Measurements from ENCODE around the gene EML3. TPM values are rescaled to one million over a fixed set of nuclear protein-coding genes. Genes with fewer than 3 reads are reported as not detected.

The EML3 gene
- total RNA-seq, 1 experiment from 2014 or later: 51.1 TPM

DNA sequence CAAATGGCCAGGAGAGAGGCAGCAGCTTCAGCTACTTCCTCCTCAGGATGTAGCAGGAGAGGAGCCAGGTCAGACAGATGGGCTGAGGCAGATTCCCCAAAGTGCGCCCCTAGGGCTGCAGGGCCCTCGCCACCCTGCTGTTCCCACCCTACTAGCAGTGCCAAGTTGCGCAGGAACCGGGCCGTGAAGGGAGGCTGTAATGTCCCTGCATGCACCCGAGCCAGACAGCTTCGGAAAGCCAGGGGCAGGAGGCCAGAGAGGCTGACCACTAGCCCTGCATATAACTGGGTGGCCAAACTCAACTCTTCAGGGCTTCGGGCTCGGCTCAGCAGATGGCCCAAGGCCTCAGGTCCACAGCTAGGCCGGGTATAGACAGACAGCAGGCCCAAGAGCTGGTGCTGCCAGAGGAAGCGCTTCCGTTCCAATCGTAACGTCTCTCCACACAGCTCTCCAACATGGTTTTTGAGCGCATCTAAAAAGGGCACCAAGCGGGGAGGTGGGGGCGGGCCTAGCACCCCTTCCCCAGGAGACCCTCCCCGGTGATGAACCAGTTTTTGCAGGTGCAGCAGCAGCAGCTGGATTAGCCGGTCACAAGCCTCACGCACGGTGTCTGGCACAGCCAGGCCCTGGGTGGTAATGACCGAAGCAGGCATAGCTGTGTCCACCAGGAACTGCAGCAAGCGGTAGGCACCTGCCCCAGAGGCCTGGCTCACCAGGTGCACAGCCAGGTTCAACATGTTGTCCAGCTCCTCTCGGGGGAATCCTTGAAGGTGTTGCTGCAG is 35.8 kb upstream of the EML3 start (continued):
- TF ChIP-seq, protein P1, sequence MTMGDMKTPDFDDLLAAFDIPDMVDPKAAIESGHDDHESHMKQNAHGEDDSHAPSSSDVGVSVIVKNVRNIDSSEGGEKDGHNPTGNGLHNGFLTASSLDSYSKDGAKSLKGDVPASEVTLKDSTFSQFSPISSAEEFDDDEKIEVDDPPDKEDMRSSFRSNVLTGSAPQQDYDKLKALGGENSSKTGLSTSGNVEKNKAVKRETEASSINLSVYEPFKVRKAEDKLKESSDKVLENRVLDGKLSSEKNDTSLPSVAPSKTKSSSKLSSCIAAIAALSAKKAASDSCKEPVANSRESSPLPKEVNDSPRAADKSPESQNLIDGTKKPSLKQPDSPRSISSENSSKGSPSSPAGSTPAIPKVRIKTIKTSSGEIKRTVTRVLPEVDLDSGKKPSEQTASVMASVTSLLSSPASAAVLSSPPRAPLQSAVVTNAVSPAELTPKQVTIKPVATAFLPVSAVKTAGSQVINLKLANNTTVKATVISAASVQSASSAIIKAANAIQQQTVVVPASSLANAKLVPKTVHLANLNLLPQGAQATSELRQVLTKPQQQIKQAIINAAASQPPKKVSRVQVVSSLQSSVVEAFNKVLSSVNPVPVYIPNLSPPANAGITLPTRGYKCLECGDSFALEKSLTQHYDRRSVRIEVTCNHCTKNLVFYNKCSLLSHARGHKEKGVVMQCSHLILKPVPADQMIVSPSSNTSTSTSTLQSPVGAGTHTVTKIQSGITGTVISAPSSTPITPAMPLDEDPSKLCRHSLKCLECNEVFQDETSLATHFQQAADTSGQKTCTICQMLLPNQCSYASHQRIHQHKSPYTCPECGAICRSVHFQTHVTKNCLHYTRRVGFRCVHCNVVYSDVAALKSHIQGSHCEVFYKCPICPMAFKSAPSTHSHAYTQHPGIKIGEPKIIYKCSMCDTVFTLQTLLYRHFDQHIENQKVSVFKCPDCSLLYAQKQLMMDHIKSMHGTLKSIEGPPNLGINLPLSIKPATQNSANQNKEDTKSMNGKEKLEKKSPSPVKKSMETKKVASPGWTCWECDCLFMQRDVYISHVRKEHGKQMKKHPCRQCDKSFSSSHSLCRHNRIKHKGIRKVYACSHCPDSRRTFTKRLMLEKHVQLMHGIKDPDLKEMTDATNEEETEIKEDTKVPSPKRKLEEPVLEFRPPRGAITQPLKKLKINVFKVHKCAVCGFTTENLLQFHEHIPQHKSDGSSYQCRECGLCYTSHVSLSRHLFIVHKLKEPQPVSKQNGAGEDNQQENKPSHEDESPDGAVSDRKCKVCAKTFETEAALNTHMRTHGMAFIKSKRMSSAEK (CRISPR knock-in tag; IDR thresholded peaks at IDR 0.05; ENCODE audit: borderline replicate concordance): no peak
- TF ChIP-seq, protein P2, sequence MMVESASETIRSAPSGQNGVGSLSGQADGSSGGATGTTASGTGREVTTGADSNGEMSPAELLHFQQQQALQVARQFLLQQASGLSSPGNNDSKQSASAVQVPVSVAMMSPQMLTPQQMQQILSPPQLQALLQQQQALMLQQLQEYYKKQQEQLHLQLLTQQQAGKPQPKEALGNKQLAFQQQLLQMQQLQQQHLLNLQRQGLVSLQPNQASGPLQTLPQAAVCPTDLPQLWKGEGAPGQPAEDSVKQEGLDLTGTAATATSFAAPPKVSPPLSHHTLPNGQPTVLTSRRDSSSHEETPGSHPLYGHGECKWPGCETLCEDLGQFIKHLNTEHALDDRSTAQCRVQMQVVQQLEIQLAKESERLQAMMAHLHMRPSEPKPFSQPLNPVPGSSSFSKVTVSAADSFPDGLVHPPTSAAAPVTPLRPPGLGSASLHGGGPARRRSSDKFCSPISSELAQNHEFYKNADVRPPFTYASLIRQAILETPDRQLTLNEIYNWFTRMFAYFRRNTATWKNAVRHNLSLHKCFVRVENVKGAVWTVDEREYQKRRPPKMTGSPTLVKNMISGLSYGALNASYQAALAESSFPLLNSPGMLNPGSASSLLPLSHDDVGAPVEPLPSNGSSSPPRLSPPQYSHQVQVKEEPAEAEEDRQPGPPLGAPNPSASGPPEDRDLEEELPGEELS (CRISPR knock-in tag; IDR thresholded peaks at IDR 0.05): no peak
- TF ChIP-seq ZNF671 (CRISPR knock-in tag; IDR thresholded peaks at IDR 0.05): no peak
- no peak for TF ChIP-seq ERG (CRISPR knock-in tag; IDR thresholded peaks at IDR 0.05)
- no peak for TF ChIP-seq ZNF396 (CRISPR knock-in tag; IDR thresholded peaks at IDR 0.05; ENCODE audit: borderline replicate concordance)
- no peak for TF ChIP-seq MAX (CRISPR knock-in tag; IDR thresholded peaks at IDR 0.05)
- TF ChIP-seq CREB1 (CRISPR knock-in tag; IDR thresholded peaks at IDR 0.05): no peak
- no peak for TF ChIP-seq FOXK1 (CRISPR knock-in tag; IDR thresholded peaks at IDR 0.05)

DNA sequence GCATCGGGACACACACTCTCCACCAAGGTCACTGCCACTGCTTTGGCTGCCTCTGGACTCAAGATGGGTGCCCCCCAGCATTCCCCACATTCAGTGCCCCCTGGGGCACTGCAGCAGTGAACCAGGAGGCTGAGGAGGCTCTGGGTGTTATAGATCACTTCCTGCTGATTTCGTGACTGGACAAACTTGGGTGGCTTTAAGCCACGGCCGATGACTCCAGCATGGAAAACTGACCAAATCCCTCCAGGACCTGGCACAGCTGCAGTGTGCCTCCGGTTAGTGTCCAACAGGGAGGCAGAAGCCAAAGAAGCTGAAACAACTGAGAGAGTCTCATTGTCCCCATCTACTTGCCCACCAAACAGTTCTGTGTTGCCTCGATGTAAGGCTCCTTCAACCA is 35.0 kb upstream of the EML3 start:
- H3K4me1 Mint-ChIP-seq: peaks cover 14% of the 10 kb centered on the region
- H3K4me3 Mint-ChIP-seq: no peak overlapping the region
- no peaks in the 10 kb centered on the region for H3K27me3 Mint-ChIP-seq (ENCODE audit: low read depth)
- ChIA-PET CTCF (interaction anchor here (0.8 to 1.1 kb wide), 2 partner anchors 17 kb away, joined by 3 to 4 read pairs; partner anchors contain the start of genes C11orf98 and CSKMT), POLR2A (interaction anchor here (0.5 to 6.3 kb wide), 5 partner anchors 18 to 209 kb away, joined by 4 to 42 read pairs (median 9); partner anchors contain the start of genes C11orf98, CSKMT, LBHD1 and STX5)
- no peak overlapping the region; the same call in 1 of the 2 replicates for H3K27ac Mint-ChIP-seq
- peaks cover 34% of the 10 kb centered on the region for H3K36me3 Mint-ChIP-seq
- no peak for DNase-seq (ENCODE audit: low spot score)
- H3K9me3 Mint-ChIP-seq: no peaks in the 10 kb centered on the region
- ATAC-seq: no peak
- TF ChIP-seq NFYB (CRISPR knock-in tag; conservative IDR thresholded peaks at IDR 0.05; ENCODE audit: low read depth): no peak
- TF ChIP-seq SOX15 (CRISPR knock-in tag; IDR thresholded peaks at IDR 0.05): no peak
- TF ChIP-seq, protein P3, sequence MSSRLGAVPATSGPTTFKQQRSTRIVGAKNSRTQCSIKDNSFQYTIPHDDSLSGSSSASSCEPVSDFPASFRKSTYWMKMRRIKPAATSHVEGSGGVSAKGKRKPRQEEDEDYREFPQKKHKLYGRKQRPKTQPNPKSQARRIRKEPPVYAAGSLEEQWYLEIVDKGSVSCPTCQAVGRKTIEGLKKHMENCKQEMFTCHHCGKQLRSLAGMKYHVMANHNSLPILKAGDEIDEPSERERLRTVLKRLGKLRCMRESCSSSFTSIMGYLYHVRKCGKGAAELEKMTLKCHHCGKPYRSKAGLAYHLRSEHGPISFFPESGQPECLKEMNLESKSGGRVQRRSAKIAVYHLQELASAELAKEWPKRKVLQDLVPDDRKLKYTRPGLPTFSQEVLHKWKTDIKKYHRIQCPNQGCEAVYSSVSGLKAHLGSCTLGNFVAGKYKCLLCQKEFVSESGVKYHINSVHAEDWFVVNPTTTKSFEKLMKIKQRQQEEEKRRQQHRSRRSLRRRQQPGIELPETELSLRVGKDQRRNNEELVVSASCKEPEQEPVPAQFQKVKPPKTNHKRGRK (CRISPR knock-in tag; IDR thresholded peaks at IDR 0.05; ENCODE audit: borderline replicate concordance): no peak
- TF ChIP-seq, protein P4, sequence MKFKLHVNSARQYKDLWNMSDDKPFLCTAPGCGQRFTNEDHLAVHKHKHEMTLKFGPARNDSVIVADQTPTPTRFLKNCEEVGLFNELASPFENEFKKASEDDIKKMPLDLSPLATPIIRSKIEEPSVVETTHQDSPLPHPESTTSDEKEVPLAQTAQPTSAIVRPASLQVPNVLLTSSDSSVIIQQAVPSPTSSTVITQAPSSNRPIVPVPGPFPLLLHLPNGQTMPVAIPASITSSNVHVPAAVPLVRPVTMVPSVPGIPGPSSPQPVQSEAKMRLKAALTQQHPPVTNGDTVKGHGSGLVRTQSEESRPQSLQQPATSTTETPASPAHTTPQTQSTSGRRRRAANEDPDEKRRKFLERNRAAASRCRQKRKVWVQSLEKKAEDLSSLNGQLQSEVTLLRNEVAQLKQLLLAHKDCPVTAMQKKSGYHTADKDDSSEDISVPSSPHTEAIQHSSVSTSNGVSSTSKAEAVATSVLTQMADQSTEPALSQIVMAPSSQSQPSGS (CRISPR knock-in tag; IDR thresholded peaks at IDR 0.05; ENCODE audit: borderline replicate concordance, low read depth): no peak
- TF ChIP-seq HMGXB4 (CRISPR knock-in tag; IDR thresholded peaks at IDR 0.05): no peak
- no peak for TF ChIP-seq E2F1 (CRISPR knock-in tag; IDR thresholded peaks at IDR 0.05)
- TF ChIP-seq NR2C2 (CRISPR knock-in tag; IDR thresholded peaks at IDR 0.05): no peak

Measured in WTC11 (cell line).